H9 (cell line): Measurements from ENCODE around the gene CACHD1. TPM values are rescaled to one million over a fixed set of nuclear protein-coding genes. Genes with fewer than 3 reads are reported as not detected.
A peak's percentile ranks its signal among the peaks of the same experiment; 100 is the strongest.

Experiments used
- DNase-seq: peaks from one replicate; pipeline ENCODE4 v3.0.0-alpha.2; 2017
- H2AFZ ChIP-seq: one replicate; pipeline ENCODE4 v1.6.1; 2013; ENCODE audit warnings: mild to moderate bottlenecking, low read length, control low read depth, moderate library complexity
- H2AK5ac ChIP-seq: 2 replicates; pipeline ENCODE4 v1.6.1; 2013; ENCODE audit warnings: low read length, control low read depth, mixed read lengths; ENCODE audit not compliant: insufficient read length
- H2BK120ac ChIP-seq: one replicate; pipeline ENCODE4 v1.6.1; 2013; ENCODE audit warnings: low read depth, mild to moderate bottlenecking, low read length, control low read depth, inconsistent platforms; ENCODE audit not compliant: poor library complexity, severe bottlenecking
- H2BK12ac ChIP-seq: 2 replicates; pipeline ENCODE4 v1.6.1; 2013; ENCODE audit warnings: low read length, control low read depth, mixed read lengths, low read depth; ENCODE audit not compliant: insufficient read length
- H2BK15ac ChIP-seq: 2 replicates; pipeline ENCODE4 v1.6.1; 2013; ENCODE audit warnings: low read depth, low read length, control low read depth
- H2BK20ac ChIP-seq: one replicate; pipeline ENCODE4 v1.6.1; 2013; ENCODE audit warnings: low read depth, mild to moderate bottlenecking, low read length, control low read depth, inconsistent platforms; ENCODE audit not compliant: poor library complexity, severe bottlenecking
- H2BK5ac ChIP-seq: 2 replicates; pipeline ENCODE4 v1.6.1; 2013; ENCODE audit warnings: low read length, control low read depth, mixed read lengths; ENCODE audit not compliant: insufficient read length
- H3K14ac ChIP-seq: 2 replicates; pipeline ENCODE4 v1.6.1; 2013; ENCODE audit warnings: low read length, control low read depth; ENCODE audit not compliant: insufficient read depth
- H3K18ac ChIP-seq: 2 replicates; pipeline ENCODE4 v1.6.1; 2013; ENCODE audit warnings: low read depth, mild to moderate bottlenecking, mixed read lengths, low read length, control low read depth; ENCODE audit not compliant: insufficient read length
- H3K23ac ChIP-seq: 2 replicates; pipeline ENCODE4 v1.6.1; 2013; ENCODE audit warnings: low read length, control low read depth, mixed read lengths, low read depth; ENCODE audit not compliant: insufficient read length
- H3K23me2 ChIP-seq: 2 replicates; pipeline ENCODE4 v1.6.1; 2013; ENCODE audit warnings: low read depth, mild to moderate bottlenecking, mixed read lengths, low read length, control low read depth; ENCODE audit not compliant: insufficient read length, poor library complexity, severe bottlenecking
- H3K27ac ChIP-seq: 2 replicates; pipeline ENCODE4 v1.5.1; 2013; ENCODE audit warnings: low read length, control low read depth, mixed read lengths, low read depth; ENCODE audit not compliant: insufficient read length
- H3K27me3 ChIP-seq: 2 replicates; pipeline ENCODE4 v1.6.1; 2013; ENCODE audit warnings: low read length, control low read depth, inconsistent platforms; ENCODE audit not compliant: insufficient read depth
- H3K4ac ChIP-seq: 2 replicates; pipeline ENCODE4 v1.6.1; 2013; ENCODE audit warnings: low read depth, mild to moderate bottlenecking, control low read depth, inconsistent platforms, low read length, moderate library complexity
- H3K4me1 ChIP-seq: 2 replicates; pipeline ENCODE4 v1.6.1; 2013; ENCODE audit warnings: low read length, control low read depth, inconsistent platforms; ENCODE audit not compliant: insufficient read depth
- H3K4me2 ChIP-seq: 2 replicates; pipeline ENCODE4 v1.6.1; 2013; ENCODE audit warnings: low read length, control low read depth, mixed read lengths; ENCODE audit not compliant: insufficient read length, insufficient read depth
- H3K56ac ChIP-seq: 2 replicates; pipeline ENCODE4 v1.6.1; 2013; ENCODE audit warnings: low read depth, mild to moderate bottlenecking, mixed read lengths, low read length, control low read depth; ENCODE audit not compliant: insufficient read length
- H3K79me1 ChIP-seq: 2 replicates; pipeline ENCODE4 v1.6.1; 2013; ENCODE audit warnings: low read depth, mild to moderate bottlenecking, moderate library complexity, low read length, control low read depth, inconsistent platforms; ENCODE audit not compliant: insufficient read depth, poor library complexity, severe bottlenecking
- H3K79me2 ChIP-seq: 2 replicates; pipeline ENCODE4 v1.6.1; 2013; ENCODE audit warnings: low read length, control low read depth, inconsistent platforms; ENCODE audit not compliant: insufficient read depth
- H3K9ac ChIP-seq: 2 replicates; pipeline ENCODE4 v1.6.1; 2013; ENCODE audit warnings: low read length, control low read depth, mixed read lengths; ENCODE audit not compliant: insufficient read length; ENCODE audit errors: extremely low read depth
- H3K9me3 ChIP-seq: one replicate; pipeline ENCODE4 v1.6.1; 2013; ENCODE audit warnings: low read depth, low read length, inconsistent platforms; ENCODE audit not compliant: control insufficient read depth
- H3T11ph ChIP-seq: one replicate; pipeline ENCODE4 v1.6.1; 2013; ENCODE audit warnings: mild to moderate bottlenecking, low read length, control low read depth, inconsistent platforms
- H4K20me1 ChIP-seq: one replicate; pipeline ENCODE4 v1.6.1; 2013; ENCODE audit not compliant: control insufficient read depth, insufficient read length, insufficient read depth
- H4K5ac ChIP-seq: 2 replicates; pipeline ENCODE4 v1.6.1; 2013; ENCODE audit warnings: low read depth, mild to moderate bottlenecking, mixed read lengths, low read length, control low read depth; ENCODE audit not compliant: insufficient read length
- H4K8ac ChIP-seq: replicated peaks from 2 replicates; pipeline ENCODE4 v1.6.1; 2013; ENCODE audit warnings: low read length, control low read depth, mixed read lengths, low read depth; ENCODE audit not compliant: insufficient read length
- H4K91ac ChIP-seq: 2 replicates; pipeline ENCODE4 v1.6.1; 2013; ENCODE audit warnings: low read depth, mild to moderate bottlenecking, moderate library complexity, mixed read lengths, low read length, control low read depth; ENCODE audit not compliant: insufficient read length
- H3K27ac Mint-ChIP-seq, 3 experiments: 2 replicates in 2 of 3; 3 replicates in 1 of 3; pipeline ENCODE4 v1.8.0; 2020 to 2021; ENCODE audit warnings: mixed read lengths in 3 of 3, mild to moderate bottlenecking in 1 of 3, moderate library complexity in 1 of 3
- H3K27me3 Mint-ChIP-seq: 2 replicates; pipeline ENCODE4 v1.8.0; 2021; ENCODE audit warnings: low read depth, mild to moderate bottlenecking, moderate library complexity, mixed read lengths
- H3K36me3 Mint-ChIP-seq, 3 experiments: 2 replicates in 2 of 3; 3 replicates in 1 of 3; pipeline ENCODE4 v1.8.0; 2020 to 2021; ENCODE audit warnings: low read depth in 3 of 3, mixed read lengths in 3 of 3; ENCODE audit not compliant: insufficient read depth in 1 of 3
- H3K4me1 Mint-ChIP-seq, 2 experiments: 2 replicates each; pipeline ENCODE4 v1.8.0; 2020; ENCODE audit warnings: mixed read lengths in 2 of 2
- H3K4me3 Mint-ChIP-seq, 2 experiments: 2 replicates in 1 of 2; 3 replicates in 1 of 2; pipeline ENCODE4 v1.8.0; 2020 to 2021; ENCODE audit warnings: mild to moderate bottlenecking in 2 of 2, mixed read lengths in 2 of 2, moderate library complexity in 1 of 2
- H3K9me3 Mint-ChIP-seq, 2 experiments: 2 replicates in 1 of 2; 3 replicates in 1 of 2; pipeline ENCODE4 v1.8.0; 2020; ENCODE audit warnings: mild to moderate bottlenecking in 2 of 2, mixed read lengths in 2 of 2, moderate library complexity in 1 of 2
- CTCF ChIP-seq: fragments of 200-600 bp; sonication (generic); conservative IDR thresholded peaks from 3 replicates; pipeline ENCODE4 v1.8.0; 2021; ENCODE audit warnings: antibody characterized with exemption, mild to moderate bottlenecking
- WGBS: extraction: QIAGEN DNeasy Blood & Tissue Kit; methylation state at CpG from one replicate; pipeline ENCODE4 v1.1.7; 2013; ENCODE audit warnings: missing lambda C conversion rate, low lambda C conversion rate, mixed read lengths; ENCODE audit not compliant: insufficient read length; ENCODE audit errors: extremely low coverage; 5-methylcytosine and 5-hydroxymethylcytosine counted together
- total RNA-seq: library from RNA; stranded (reverse); gene quantifications from 2 replicates; pipeline ENCODE4 v1.2.1, GENCODE V29; 2021

The CACHD1 gene
- total RNA-seq, 1 experiment from 2014 or later: 94.2 TPM

DNA sequence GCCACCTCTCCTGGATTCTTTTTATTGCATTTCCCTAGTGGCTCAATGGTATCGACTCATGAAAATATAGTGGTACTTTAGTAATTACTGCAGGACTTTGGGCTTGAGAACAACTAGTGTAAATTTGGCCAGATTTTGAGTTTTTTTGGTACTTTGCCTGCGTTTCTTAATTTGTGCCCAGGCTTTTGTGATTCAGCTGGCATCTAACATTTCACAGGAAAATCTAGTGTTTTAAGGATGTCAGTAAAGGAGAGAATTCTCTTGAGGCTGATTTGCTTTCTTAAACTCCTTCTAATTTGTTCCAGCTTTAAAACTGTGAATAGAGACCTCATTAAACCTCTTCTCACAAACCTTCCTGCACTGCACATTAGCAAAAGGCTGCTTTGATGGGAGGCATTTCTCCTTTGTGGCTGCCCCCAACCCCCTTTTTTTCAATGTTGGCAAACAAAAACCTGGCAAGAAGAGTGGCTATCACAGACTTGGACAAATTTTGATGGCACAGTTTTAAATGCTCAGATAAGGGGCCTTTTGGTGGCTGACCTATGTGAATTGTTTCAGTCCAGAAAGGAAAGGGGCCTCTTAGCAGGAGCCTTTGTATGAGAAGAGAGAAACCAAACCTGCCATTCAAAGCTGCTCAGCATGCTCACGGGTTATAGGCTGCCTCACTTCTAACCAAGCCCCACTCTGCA, 161.6 kb downstream of the CACHD1 start:
- H3K79me1 ChIP-seq: no peaks in the 10 kb centered on the region
- no peak overlapping the region for H4K8ac ChIP-seq
- H3K9ac ChIP-seq: no peak overlapping the region
- Mint-ChIP-seq H3K27me3 (no peaks in the 10 kb centered on the region), H3K4me1 (peaks cover 18 to 25% of the 10 kb centered on the region in 2 experiments), H3K9me3 (no peaks in the 10 kb centered on the region), H3K27ac (peak overlapping the region in 2 of 3 experiments; percentile 10 to 24; a peak in 2 of 7 replicates), H3K36me3 (peaks cover 12 to 63% (median 60%) of the 10 kb centered on the region in 3 experiments; a peak in 6 of 7 replicates), H3K4me3 (no peak overlapping the region)
- H3K79me2 ChIP-seq: no peaks in the 10 kb centered on the region
- H3K27me3 ChIP-seq: no peaks in the 10 kb centered on the region
- H3K9me3 ChIP-seq: no peaks in the 10 kb centered on the region
- no peak overlapping the region for H4K91ac ChIP-seq
- no peak overlapping the region for H2BK20ac ChIP-seq
- no peak for TF ChIP-seq CTCF
- H3K4me2 ChIP-seq: no peak overlapping the region
- H3K56ac ChIP-seq: no peak overlapping the region
- H4K5ac ChIP-seq: no peak overlapping the region
- H3K23me2 ChIP-seq: no peaks in the 10 kb centered on the region
- no CpG with 5 or more reads among the region's 3 CpGs for whole genome bisulfite sequencing
- no peak for DNase-seq
- H2AFZ ChIP-seq: no peak overlapping the region
- no peak overlapping the region for H3T11ph ChIP-seq
- H3K23ac ChIP-seq: no peak overlapping the region
- no peaks in the 10 kb centered on the region for H4K20me1 ChIP-seq
- no peak overlapping the region for H2BK15ac ChIP-seq
- H3K4ac ChIP-seq: no peak overlapping the region
- H3K14ac ChIP-seq: no peak overlapping the region
- H2BK120ac ChIP-seq: no peak overlapping the region
- no peak overlapping the region for H3K18ac ChIP-seq
- no peak overlapping the region for H3K27ac ChIP-seq
- H2BK5ac ChIP-seq: no peak overlapping the region
- H2AK5ac ChIP-seq: no peak overlapping the region
- no peak overlapping the region for H2BK12ac ChIP-seq
- no peaks in the 10 kb centered on the region for H3K4me1 ChIP-seq
